Left ventricle myocardium inferior (tissue), 1 donor: ENCODE data around the gene PPM1H. TPM values are rescaled to one million over a fixed set of nuclear protein-coding genes. Genes with fewer than 3 reads are reported as not detected.

ENCODE experiments used
- DNase-seq: peaks from one replicate; pipeline ENCODE4 v3.0.0-alpha.2; 2020
- H3K27ac ChIP-seq: fragments of 200-600 bp; replicated peaks from 2 replicates; pipeline ENCODE4 v1.8.0; 2021
- H3K27me3 ChIP-seq: fragments of 200-600 bp; 2 replicates; pipeline ENCODE4 v1.8.0; 2021; ENCODE audit warnings: low read depth
- H3K36me3 ChIP-seq: fragments of 200-600 bp; 2 replicates; pipeline ENCODE4 v1.8.0; 2021
- H3K4me1 ChIP-seq: fragments of 200-600 bp; 2 replicates; pipeline ENCODE4 v1.8.0; 2021
- H3K4me3 ChIP-seq: fragments of 200-600 bp; 2 replicates; pipeline ENCODE4 v1.8.0; 2021; ENCODE audit warnings: mild to moderate bottlenecking, moderate library complexity
- H3K9me3 ChIP-seq: fragments of 200-600 bp; replicated peaks from 2 replicates; pipeline ENCODE4 v1.8.0; 2021
- intact Hi-C: fragments of 100-400 bp; cut with micrococcal nuclease; formaldehyde crosslinking; loops from one replicate; pipeline ENCODE4 v1.11.0; 2022
- total RNA-seq: library from RNA; stranded (reverse); fragmentation: NEBNext Ultra II Directional; extraction: Animal tissue kit (Norgen Biotek cat#: 25700); gene quantifications from one replicate; pipeline ENCODE4 v1.2.1, GENCODE V29; 2021
- TF ChIP-seq, protein P1 (sequence below): fragments of 200-600 bp; IDR thresholded peaks from 2 replicates; pipeline ENCODE4 v1.8.0; 2021; ENCODE audit warnings: antibody characterized with exemption, mild to moderate bottlenecking, borderline replicate concordance
- donor health status: DM: no; HTN: yes; CAD: no; lungs with severe emphysema.

The PPM1H gene
- total RNA-seq, 1 donor from 2014 or later = 6.0 TPM

- intact Hi-C loops = no loop called here
- no peak overlapping the region for H3K4me3 ChIP-seq
- peaks cover 61% of the 10 kb centered on the region for H3K4me1 ChIP-seq
- H3K27ac ChIP-seq = peak overlapping the region; percentile 72
- no peaks in the 10 kb centered on the region for H3K36me3 ChIP-seq
- H3K27me3 ChIP-seq = no peaks in the 10 kb centered on the region
- DNase-seq = no peak
- TF ChIP-seq, protein P1, sequence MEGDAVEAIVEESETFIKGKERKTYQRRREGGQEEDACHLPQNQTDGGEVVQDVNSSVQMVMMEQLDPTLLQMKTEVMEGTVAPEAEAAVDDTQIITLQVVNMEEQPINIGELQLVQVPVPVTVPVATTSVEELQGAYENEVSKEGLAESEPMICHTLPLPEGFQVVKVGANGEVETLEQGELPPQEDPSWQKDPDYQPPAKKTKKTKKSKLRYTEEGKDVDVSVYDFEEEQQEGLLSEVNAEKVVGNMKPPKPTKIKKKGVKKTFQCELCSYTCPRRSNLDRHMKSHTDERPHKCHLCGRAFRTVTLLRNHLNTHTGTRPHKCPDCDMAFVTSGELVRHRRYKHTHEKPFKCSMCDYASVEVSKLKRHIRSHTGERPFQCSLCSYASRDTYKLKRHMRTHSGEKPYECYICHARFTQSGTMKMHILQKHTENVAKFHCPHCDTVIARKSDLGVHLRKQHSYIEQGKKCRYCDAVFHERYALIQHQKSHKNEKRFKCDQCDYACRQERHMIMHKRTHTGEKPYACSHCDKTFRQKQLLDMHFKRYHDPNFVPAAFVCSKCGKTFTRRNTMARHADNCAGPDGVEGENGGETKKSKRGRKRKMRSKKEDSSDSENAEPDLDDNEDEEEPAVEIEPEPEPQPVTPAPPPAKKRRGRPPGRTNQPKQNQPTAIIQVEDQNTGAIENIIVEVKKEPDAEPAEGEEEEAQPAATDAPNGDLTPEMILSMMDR = no peak
- H3K9me3 ChIP-seq = no peaks in the 10 kb centered on the region
Observed at GRCh38 chr12:62865937-62866336, 69.0 kb downstream of the PPM1H start.

- Histone ChIP-seq H3K27ac (peak overlapping the region; percentile 72), H3K36me3 (no peaks in the 10 kb centered on the region), H3K9me3 (no peaks in the 10 kb centered on the region), H3K27me3 (no peaks in the 10 kb centered on the region), H3K4me3 (no peak overlapping the region), H3K4me1 (peaks cover 69% of the 10 kb centered on the region)
- TF ChIP-seq, protein P1 = no peak
- no peak for DNase-seq
- intact Hi-C loops = no loop called here
Observed at GRCh38 chr12:62865065-62865464, 69.9 kb downstream of the PPM1H start.

DNA sequence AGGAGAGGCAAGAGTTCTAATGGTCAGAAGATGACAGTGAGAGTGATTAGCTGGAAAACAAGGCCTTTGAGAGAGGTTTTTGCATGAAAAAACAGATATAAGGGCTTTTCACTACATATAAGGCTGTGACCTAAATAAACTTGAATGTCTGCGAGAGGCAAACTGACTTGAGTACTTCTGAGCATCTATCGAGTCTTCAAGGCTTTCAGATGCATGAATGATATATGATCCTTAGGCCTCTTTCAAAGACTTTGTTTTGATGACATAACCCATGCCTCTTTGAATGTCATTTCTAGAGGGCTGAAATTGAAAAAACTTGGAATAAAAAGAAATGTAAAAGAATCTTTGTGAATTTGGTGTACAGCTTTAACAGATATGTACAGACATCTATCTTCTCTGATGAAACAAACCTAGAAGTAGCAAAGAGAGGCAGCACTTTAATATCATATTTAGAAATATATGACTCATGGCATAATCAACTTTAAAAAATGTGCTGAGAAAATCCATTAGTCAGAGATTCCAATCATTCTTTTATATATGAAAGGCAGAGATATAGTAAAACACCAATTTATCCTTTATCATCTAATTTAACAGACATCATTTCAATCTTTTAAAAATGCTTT lies 72.6 kb downstream of the PPM1H start:
- H3K27ac ChIP-seq = peak overlapping the region; percentile 67
- TF ChIP-seq, protein P1 = no peak
- intact Hi-C loops = no loop called here
- H3K4me1 ChIP-seq = peaks cover 80% of the 10 kb centered on the region
- no peak for DNase-seq
- H3K4me3 ChIP-seq = no peak overlapping the region
- H3K27me3 ChIP-seq = no peaks in the 10 kb centered on the region
- H3K36me3 ChIP-seq = no peaks in the 10 kb centered on the region
- H3K9me3 ChIP-seq = no peaks in the 10 kb centered on the region

- no peak for DNase-seq
- Histone ChIP-seq H3K4me3 (peak overlapping the region; percentile 47), H3K4me1 (peaks cover 78% of the 10 kb centered on the region), H3K27me3 (no peaks in the 10 kb centered on the region), H3K36me3 (no peaks in the 10 kb centered on the region), H3K27ac (peak overlapping the region; percentile 67), H3K9me3 (no peaks in the 10 kb centered on the region)
- TF ChIP-seq, protein P1 = no peak
- intact Hi-C loops = no loop called here
Observed at GRCh38 chr12:62861586-62861985, 73.4 kb downstream of the PPM1H start.

DNA sequence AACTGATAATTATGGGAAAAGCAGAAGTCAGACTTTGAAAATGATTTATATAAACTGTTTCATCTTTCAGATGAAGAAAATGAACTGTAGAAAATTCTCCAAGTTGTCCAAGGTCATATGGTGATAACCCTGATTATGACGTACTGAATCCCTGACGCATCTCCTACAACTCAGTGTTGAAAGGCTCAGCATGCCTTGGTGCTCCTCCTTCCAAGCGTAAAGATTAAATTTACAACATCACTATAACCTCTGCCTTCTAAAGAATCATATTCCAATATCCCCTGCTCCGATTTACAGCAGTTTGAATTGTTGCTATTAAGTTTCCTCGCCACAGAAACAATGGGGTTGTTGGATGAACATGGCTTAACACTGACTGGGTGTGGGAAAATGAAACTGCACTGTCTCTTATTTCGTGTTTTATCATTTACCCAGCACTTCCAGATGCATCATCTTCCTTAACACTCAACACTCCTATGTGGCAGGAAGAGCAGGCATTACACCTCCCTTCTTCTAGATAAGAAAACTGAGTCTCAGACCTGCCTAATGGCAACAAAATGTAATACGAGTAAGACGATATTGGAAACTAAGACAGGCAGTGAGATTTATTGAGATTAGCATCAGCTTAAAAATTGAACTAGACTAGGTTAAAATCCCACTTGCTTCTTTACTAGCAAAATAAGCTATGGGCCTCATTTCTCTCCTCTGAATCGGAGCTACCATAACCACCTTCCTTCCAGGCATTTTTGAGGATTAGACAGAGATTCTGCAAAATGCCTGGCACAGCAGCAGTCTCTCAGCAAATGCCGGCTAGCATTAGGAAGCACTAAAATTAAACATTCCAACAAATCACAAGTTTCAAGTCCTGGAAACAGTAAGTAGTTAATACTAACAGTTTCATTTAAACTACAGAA lies 74.2 kb downstream of the PPM1H start:
- intact Hi-C loops = no loop called here
- Histone ChIP-seq H3K27ac (peak overlapping the region; percentile 67), H3K9me3 (no peaks in the 10 kb centered on the region), H3K27me3 (no peaks in the 10 kb centered on the region), H3K4me3 (peak overlapping the region; percentile 47), H3K36me3 (no peaks in the 10 kb centered on the region), H3K4me1 (peaks cover 71% of the 10 kb centered on the region)
- TF ChIP-seq, protein P1 = no peak
- no peak for DNase-seq
